Trophoblast cell (in vitro differentiated cells and primary cell): Measurements from ENCODE around the gene CDH15.

Source experiments
- DNase-seq, 2 donors: peaks; one replicate each; pipeline ENCODE4 v3.0.0-alpha.2; 2016
- H2AFZ ChIP-seq: 2 replicates; pipeline ENCODE4 v1.6.1; 2013; ENCODE audit warnings: low read length, moderate library complexity, mild to moderate bottlenecking; ENCODE audit not compliant: insufficient read depth, poor library complexity
- H2AK5ac ChIP-seq: 2 replicates; pipeline ENCODE4 v1.6.1; 2013; ENCODE audit warnings: mild to moderate bottlenecking, low read length
- H2BK120ac ChIP-seq: 2 replicates; pipeline ENCODE4 v1.6.1; 2013; ENCODE audit warnings: low read length, mild to moderate bottlenecking, moderate library complexity; ENCODE audit not compliant: insufficient read depth, poor library complexity
- H2BK12ac ChIP-seq: 2 replicates; pipeline ENCODE4 v1.6.1; 2013; ENCODE audit warnings: mild to moderate bottlenecking, low read length, moderate library complexity
- H2BK5ac ChIP-seq: 2 replicates; pipeline ENCODE4 v1.6.1; 2013; ENCODE audit warnings: low read length, low read depth, moderate library complexity, mild to moderate bottlenecking; ENCODE audit not compliant: poor library complexity
- H3K14ac ChIP-seq: 2 replicates; pipeline ENCODE4 v1.6.1; 2013; ENCODE audit warnings: mild to moderate bottlenecking, low read length
- H3K18ac ChIP-seq: 2 replicates; pipeline ENCODE4 v1.6.1; 2013; ENCODE audit warnings: mild to moderate bottlenecking, low read length
- H3K23ac ChIP-seq: 2 replicates; pipeline ENCODE4 v1.6.1; 2013; ENCODE audit warnings: low read length
- H3K27ac ChIP-seq: 2 replicates; pipeline ENCODE4 v1.5.1; 2013; ENCODE audit warnings: low read depth, mild to moderate bottlenecking, inconsistent platforms, low read length, moderate library complexity
- H3K27me3 ChIP-seq: 2 replicates; pipeline ENCODE4 v1.6.1; 2013; ENCODE audit warnings: inconsistent platforms, mild to moderate bottlenecking, low read length, moderate library complexity; ENCODE audit not compliant: insufficient read depth
- H3K36me3 ChIP-seq, 2 experiments: 1 replicate in 1 of 2; 2 replicates in 1 of 2; pipeline ENCODE4 v1.6.1; 2013; ENCODE audit warnings: low read length in 2 of 2, mild to moderate bottlenecking in 2 of 2, moderate library complexity in 1 of 2; ENCODE audit not compliant: insufficient read depth in 2 of 2, control insufficient read depth in 1 of 2
- H3K4ac ChIP-seq: 2 replicates; pipeline ENCODE4 v1.6.1; 2013; ENCODE audit warnings: low read depth, mild to moderate bottlenecking, low read length, moderate library complexity
- H3K4me1 ChIP-seq, 2 experiments: 1 replicate in 1 of 2; 2 replicates in 1 of 2; pipeline ENCODE4 v1.6.1; 2013; ENCODE audit warnings: low read length in 2 of 2, mild to moderate bottlenecking in 2 of 2, moderate library complexity in 1 of 2; ENCODE audit not compliant: insufficient read depth in 2 of 2, control insufficient read depth in 1 of 2
- H3K4me2 ChIP-seq: 2 replicates; pipeline ENCODE4 v1.6.1; 2013; ENCODE audit warnings: inconsistent platforms, mild to moderate bottlenecking, low read length, moderate library complexity
- H3K4me3 ChIP-seq: 2 replicates; pipeline ENCODE4 v1.5.1; 2013; ENCODE audit warnings: mild to moderate bottlenecking, low read depth, low read length, inconsistent platforms
- H3K79me1 ChIP-seq: one replicate; pipeline ENCODE4 v1.6.1; 2013; ENCODE audit warnings: low read length
- H3K79me2 ChIP-seq: 2 replicates; pipeline ENCODE4 v1.6.1; 2013; ENCODE audit warnings: low read length, mild to moderate bottlenecking; ENCODE audit not compliant: control insufficient read depth, insufficient read depth, poor library complexity
- H3K9ac ChIP-seq: 2 replicates; pipeline ENCODE4 v1.6.1; 2013; ENCODE audit warnings: mild to moderate bottlenecking, low read length
- H3K9me3 ChIP-seq: 2 replicates; pipeline ENCODE4 v1.6.1; 2013; ENCODE audit warnings: low read depth, mild to moderate bottlenecking, control low read depth, inconsistent platforms, low read length; ENCODE audit not compliant: insufficient read depth
- H4K12ac ChIP-seq: 2 replicates; pipeline ENCODE4 v1.6.1; 2013; ENCODE audit warnings: low read depth, mild to moderate bottlenecking, low read length, moderate library complexity
- H4K8ac ChIP-seq: 2 replicates; pipeline ENCODE4 v1.6.1; 2013; ENCODE audit warnings: low read depth, mild to moderate bottlenecking, low read length, moderate library complexity
- H4K91ac ChIP-seq: one replicate; pipeline ENCODE4 v1.6.1; 2013; ENCODE audit warnings: low read depth, mild to moderate bottlenecking, low read length, moderate library complexity
- WGBS: extraction: QIAGEN DNeasy Blood & Tissue Kit; methylation state at CpG from one replicate; pipeline ENCODE4 v1.1.7; 2013; ENCODE audit warnings: missing lambda C conversion rate; ENCODE audit not compliant: insufficient read length, insufficient coverage; ENCODE audit errors: extremely low coverage; 5-methylcytosine and 5-hydroxymethylcytosine counted together

The CDH15 gene

DNA sequence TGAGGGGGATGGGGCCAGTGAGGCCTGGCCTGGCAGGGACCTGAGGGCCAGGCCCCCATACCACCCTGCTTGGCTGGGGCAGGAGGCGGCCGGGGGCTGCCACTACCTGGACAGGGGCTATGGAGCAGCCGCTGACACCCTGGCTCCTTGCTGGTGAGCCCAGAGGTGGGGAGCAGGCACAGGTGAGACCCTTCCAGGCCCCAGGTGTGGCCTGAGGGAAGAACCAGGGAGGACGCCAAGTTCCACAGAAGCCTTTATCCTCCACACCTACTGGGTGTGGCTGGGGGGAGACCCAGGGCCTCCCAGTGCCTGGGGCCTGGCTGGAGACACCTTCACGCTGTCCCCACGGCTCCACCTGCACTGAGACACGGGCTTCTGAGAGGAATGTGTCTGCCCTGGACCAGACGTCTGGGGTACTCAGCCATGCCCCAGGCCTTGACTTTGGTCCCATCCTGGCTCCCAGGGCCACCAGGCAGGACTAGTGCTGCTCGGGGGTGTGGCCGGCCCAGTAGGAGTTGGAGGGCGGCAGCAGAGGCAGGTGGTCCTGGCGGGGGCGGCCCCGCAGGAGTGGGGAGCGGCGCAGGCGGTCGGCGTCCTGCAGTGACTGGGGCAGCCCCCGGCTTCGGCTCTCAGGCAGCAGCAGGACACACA is 24.1 kb downstream of the CDH15 start:
- peaks cover 3 to 7% of the 10 kb centered on the region in 2 experiments for H3K4me1 ChIP-seq
- H2BK5ac ChIP-seq, result no peak overlapping the region
- H3K9me3 ChIP-seq, result peaks cover 4% of the 10 kb centered on the region
- H4K91ac ChIP-seq, result no peak overlapping the region
- no peak overlapping the region for H3K18ac ChIP-seq
- no peak overlapping the region for H2AK5ac ChIP-seq
- H3K79me2 ChIP-seq, result no peaks in the 10 kb centered on the region
- WGBS, result no CpG with 5 or more reads among the region's 21 CpGs
- no peak overlapping the region for H2BK120ac ChIP-seq
- no peak for DNase-seq
- no peak overlapping the region for H3K27ac ChIP-seq
- no peak overlapping the region for H3K14ac ChIP-seq
- no peak overlapping the region for H4K12ac ChIP-seq
- H2BK12ac ChIP-seq, result no peak overlapping the region
- no peak overlapping the region for H3K23ac ChIP-seq
- no peak overlapping the region for H2AFZ ChIP-seq
- H3K27me3 ChIP-seq, result peaks cover 14% of the 10 kb centered on the region
- H3K4me2 ChIP-seq, result no peak overlapping the region
- no peak overlapping the region for H3K9ac ChIP-seq
- no peaks in the 10 kb centered on the region for H3K79me1 ChIP-seq
- H4K8ac ChIP-seq, result no peak overlapping the region
- H3K4ac ChIP-seq, result no peak overlapping the region
- no peaks in the 10 kb centered on the region for H3K36me3 ChIP-seq
- H3K4me3 ChIP-seq, result no peak overlapping the region

DNA sequence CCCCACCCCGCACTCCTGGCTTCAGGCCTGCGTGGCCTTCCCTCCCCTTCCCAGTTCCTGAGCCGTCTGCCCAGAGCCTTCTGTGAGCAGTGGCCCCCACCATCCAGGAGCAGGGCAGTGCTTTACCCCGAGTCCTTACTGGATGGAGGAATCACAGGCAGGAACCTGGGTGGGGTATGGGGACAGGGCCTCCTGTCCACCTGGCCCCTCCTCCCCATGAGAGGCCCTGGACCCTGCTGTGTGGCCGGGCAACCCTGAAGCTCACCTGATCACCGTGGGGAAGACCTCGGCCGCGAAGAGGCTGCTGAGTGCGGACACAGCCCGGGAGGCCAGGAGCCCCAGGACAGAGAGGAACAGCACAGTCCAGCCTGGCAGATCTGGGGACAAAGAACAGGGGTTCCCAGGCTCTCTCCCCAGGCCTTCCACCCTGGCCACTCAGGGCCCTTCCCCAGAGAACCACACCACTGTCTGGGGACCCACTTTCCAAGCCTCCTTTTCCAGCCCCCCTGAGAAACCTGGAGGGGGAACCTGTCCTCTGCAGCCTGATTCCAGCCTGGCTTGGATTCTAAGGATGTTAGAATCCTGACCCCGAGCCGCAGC is 25.6 kb downstream of the CDH15 start:
- H2BK12ac ChIP-seq, result no peak overlapping the region
- no peak overlapping the region for H2BK5ac ChIP-seq
- no peak overlapping the region for H3K9ac ChIP-seq
- H3K4ac ChIP-seq, result no peak overlapping the region
- H3K27ac ChIP-seq, result no peak overlapping the region
- H3K4me1 ChIP-seq, result peaks cover 9 to 10% of the 10 kb centered on the region in 2 experiments
- peaks cover 3% of the 10 kb centered on the region for H3K9me3 ChIP-seq
- no peak overlapping the region for H3K14ac ChIP-seq
- no peak overlapping the region for H2AK5ac ChIP-seq
- H4K91ac ChIP-seq, result no peak overlapping the region
- no peak overlapping the region for H3K23ac ChIP-seq
- peaks cover 19% of the 10 kb centered on the region for H3K27me3 ChIP-seq
- DNase-seq, result no peak
- no CpG with 5 or more reads among the region's 13 CpGs for WGBS
- H4K12ac ChIP-seq, result no peak overlapping the region
- H2AFZ ChIP-seq, result no peak overlapping the region
- H3K79me1 ChIP-seq, result no peaks in the 10 kb centered on the region
- no peak overlapping the region for H2BK120ac ChIP-seq
- H3K4me3 ChIP-seq, result no peak overlapping the region
- no peaks in the 10 kb centered on the region for H3K79me2 ChIP-seq
- H4K8ac ChIP-seq, result no peak overlapping the region
- no peak overlapping the region for H3K4me2 ChIP-seq
- H3K18ac ChIP-seq, result no peak overlapping the region
- H3K36me3 ChIP-seq, result no peaks in the 10 kb centered on the region

DNA sequence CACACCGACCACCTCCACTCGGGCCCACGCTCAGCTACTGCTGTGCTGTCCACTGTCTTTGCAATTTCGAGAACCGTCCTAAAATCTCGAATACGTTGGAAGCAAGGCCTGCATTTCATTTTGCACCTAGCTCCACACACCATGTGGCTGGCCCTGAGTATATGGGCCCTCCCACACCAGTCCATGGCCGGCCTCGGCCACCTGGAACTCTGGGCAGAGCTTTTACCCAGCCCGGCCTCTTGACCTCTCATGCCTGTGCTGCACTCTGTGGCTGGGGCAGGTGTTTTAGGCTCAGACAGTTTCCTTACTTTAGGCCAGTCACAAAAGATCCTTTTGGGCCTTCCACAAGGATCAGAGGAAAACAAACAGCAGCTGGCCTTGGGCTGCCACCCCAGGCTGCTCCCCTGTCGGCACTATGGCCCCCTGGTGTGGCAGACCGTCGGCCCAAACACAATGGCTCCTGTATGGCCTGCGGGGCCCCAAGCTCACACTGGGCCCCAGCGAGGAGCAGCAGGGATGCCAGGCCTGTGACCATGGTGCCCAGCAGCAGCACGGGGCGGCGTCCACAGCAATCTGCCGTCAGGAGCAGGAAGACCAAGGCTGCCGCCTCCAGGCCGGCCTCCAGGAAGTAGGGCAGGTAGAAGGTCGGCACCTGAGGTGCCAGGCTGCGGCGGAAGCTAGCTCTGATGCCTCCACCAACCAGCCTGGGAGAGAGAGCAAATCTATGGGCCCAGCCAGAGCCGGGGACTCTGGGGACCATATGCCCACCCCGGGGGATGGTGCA is 26.3 kb downstream of the CDH15 start:
- Histone ChIP-seq H4K12ac (no peak overlapping the region), H3K4me1 (peaks cover 8 to 9% of the 10 kb centered on the region in 2 experiments), H3K27ac (no peak overlapping the region), H3K36me3 (no peaks in the 10 kb centered on the region), H3K14ac (no peak overlapping the region), H2AFZ (no peak overlapping the region), H3K9ac (no peak overlapping the region), H3K18ac (no peak overlapping the region), H2AK5ac (no peak overlapping the region), H2BK12ac (no peak overlapping the region), H2BK120ac (no peak overlapping the region), H3K4ac (no peak overlapping the region), H4K91ac (no peak overlapping the region), H3K79me1 (no peaks in the 10 kb centered on the region), H4K8ac (no peak overlapping the region), H3K4me2 (no peak overlapping the region), H3K79me2 (no peaks in the 10 kb centered on the region), H3K4me3 (no peak overlapping the region), H3K9me3 (peaks cover 7% of the 10 kb centered on the region), H2BK5ac (no peak overlapping the region), H3K23ac (no peak overlapping the region), H3K27me3 (peaks cover 22% of the 10 kb centered on the region)
- no CpG with 5 or more reads among the region's 26 CpGs for WGBS
- no peak for DNase-seq

DNA sequence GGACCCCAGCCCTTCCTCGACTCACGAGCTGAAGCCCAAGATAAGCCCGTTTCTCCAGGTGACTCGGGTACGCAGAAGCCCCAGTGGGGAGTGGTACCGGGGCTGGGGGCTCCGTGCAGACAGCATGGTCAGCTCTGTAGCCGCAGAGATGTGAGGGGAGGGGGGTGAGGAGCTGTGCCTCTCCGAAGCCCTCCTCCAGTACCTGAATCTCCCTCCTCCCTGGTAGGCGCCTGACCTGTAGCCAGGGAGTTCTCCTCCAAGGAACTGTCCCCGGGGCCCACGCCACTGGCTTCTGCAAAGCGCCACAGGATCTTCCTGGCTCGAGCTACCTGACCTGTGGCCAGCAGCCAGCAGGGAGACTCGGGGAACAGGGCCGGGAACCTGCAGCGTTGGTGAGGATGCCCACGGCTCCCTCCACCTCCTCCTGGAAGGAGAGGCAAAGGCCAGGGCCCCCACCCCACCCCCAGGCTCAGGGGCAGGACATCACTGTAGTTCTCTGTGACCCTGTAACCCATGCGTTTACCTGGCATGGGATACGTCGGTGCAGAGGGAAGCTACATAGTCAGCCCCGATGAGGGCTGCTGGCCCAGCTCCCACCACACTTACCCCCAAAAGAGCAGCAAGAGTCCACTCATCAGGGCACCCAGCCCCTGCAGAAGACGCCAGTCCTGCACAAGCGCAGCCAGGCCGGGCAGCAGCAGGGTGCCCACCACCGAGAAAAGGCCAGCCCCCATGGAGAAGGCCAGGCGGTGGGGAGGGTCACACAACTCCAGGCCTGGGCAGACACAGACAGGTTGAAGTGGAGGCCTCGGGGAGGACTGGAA is 27.1 kb downstream of the CDH15 start:
- Histone ChIP-seq H4K91ac (no peak overlapping the region), H2AK5ac (no peak overlapping the region), H2AFZ (no peak overlapping the region), H3K4me1 (peaks cover 8 to 9% of the 10 kb centered on the region in 2 experiments), H3K14ac (no peak overlapping the region), H2BK120ac (no peak overlapping the region), H3K9me3 (peaks cover 7% of the 10 kb centered on the region), H3K18ac (no peak overlapping the region), H3K27me3 (peaks cover 26% of the 10 kb centered on the region), H2BK12ac (no peak overlapping the region), H4K12ac (no peak overlapping the region), H3K27ac (no peak overlapping the region), H3K79me1 (no peaks in the 10 kb centered on the region), H2BK5ac (no peak overlapping the region), H4K8ac (no peak overlapping the region), H3K4ac (no peak overlapping the region), H3K4me2 (no peak overlapping the region), H3K9ac (no peak overlapping the region), H3K23ac (no peak overlapping the region), H3K4me3 (no peak overlapping the region), H3K36me3 (no peaks in the 10 kb centered on the region), H3K79me2 (no peaks in the 10 kb centered on the region)
- no CpG with 5 or more reads among the region's 28 CpGs for WGBS
- no peak for DNase-seq
